Choroid plexus epithelial cell (primary cell): ENCODE data around the gene ENTHD1.
A peak's percentile ranks its signal among the peaks of the same experiment; 100 is the strongest.

ENCODE experiments used
- DNase-seq: peaks from one replicate; pipeline ENCODE4 v3.0.0-alpha.2; 2010; ENCODE audit warnings: low read depth
- H3K4me3 ChIP-seq: 2 replicates; pipeline ENCODE4 v1.5.1; 2011; ENCODE audit warnings: low read depth, mild to moderate bottlenecking, control low read depth, low read length, moderate library complexity
- CTCF ChIP-seq: conservative IDR thresholded peaks from 2 replicates; pipeline ENCODE4 v1.5.1; 2011; ENCODE audit warnings: low read depth, mild to moderate bottlenecking, control low read depth, inconsistent platforms, low read length, moderate library complexity

ENTHD1 gene

DNA sequence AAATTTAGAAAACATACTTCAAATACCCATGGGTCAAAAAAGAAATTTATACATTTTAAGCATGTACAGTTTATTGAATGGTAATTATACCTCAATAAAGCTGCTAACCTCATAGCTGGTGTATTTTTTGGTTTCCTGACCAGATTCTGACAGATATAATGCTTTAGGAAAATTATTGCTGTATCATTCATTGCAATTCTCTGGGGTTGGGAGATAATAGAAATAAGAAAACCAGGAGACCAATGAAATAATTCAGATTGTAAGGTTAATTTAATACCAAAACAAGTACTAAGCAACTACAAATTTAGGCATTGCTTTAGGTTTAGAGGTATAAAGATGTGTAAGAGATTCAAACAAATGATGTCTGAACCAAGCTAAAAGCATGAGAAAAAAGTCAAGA is 120.1 kb downstream of the ENTHD1 start:
- no peak overlapping the region for H3K4me3 ChIP-seq
- DNase-seq: no peak
- TF ChIP-seq CTCF: no peak

DNA sequence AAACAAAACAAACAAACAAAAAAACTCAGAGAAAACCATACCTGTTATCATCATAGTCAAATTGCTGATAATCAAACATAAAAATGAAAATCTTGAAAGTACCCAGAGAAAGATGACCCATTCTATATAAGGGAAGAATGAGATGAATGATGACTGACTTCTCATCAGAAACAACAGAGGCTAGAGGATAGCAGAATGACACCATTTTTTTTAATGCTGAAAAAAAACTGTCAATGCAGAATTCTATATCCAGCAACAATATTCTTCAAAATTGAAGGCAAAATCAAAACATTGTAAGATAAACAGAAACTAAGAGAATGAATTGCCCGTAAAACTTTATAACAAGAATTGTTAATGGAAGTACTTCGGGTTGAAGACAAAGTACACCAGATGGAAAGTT is 122.1 kb downstream of the ENTHD1 start:
- no peak for TF ChIP-seq CTCF
- no peak overlapping the region for H3K4me3 ChIP-seq
- no peak for DNase-seq

GRCh38 chr22:39765661-39766060 is 127.9 kb downstream of the ENTHD1 start:
- H3K4me3 ChIP-seq: no peak overlapping the region
- no peak for DNase-seq
- TF ChIP-seq CTCF: no peak

DNA sequence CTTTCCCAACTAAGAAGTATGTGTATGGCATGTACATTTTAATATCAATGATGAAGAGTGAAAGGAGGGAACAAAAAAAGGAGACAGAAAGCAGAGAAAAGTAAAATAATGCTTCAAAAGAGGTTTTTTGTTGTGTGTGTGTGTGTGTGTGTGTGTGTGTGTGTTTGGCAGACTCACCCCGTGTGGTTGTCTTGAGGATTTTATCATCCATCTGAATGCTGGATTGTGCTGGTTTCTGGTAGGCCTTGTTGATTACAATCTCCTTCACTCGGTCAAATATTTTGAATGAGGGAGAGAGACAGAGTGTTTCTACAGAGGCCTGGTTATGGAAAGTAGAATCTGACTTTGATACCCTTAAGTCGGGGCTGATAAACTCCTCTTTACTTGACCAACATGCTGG is 128.5 kb downstream of the ENTHD1 start:
- TF ChIP-seq CTCF: no peak
- H3K4me3 ChIP-seq: no peak overlapping the region
- no peak for DNase-seq

DNA sequence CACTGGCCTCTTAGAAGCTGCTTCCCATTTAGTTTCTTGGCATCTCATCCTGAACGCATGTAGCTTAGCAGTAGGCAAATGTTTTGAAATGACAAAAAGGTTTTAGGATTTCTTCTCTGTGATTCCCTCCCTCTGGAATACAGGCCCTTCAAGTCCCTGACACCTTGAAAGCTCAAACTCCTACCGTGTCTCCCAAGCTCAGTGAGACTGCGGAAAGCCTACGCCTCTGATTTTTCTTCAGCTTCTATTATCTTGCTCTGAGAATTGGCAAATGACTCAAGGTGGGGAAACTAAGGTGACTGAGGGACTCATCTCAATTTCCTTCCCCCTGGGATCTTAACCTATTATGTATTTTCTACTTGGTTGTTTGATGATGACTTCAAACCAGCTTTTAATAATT is 130.3 kb downstream of the ENTHD1 start:
- no peak for DNase-seq
- H3K4me3 ChIP-seq: no peak overlapping the region
- TF ChIP-seq CTCF: no peak

DNA sequence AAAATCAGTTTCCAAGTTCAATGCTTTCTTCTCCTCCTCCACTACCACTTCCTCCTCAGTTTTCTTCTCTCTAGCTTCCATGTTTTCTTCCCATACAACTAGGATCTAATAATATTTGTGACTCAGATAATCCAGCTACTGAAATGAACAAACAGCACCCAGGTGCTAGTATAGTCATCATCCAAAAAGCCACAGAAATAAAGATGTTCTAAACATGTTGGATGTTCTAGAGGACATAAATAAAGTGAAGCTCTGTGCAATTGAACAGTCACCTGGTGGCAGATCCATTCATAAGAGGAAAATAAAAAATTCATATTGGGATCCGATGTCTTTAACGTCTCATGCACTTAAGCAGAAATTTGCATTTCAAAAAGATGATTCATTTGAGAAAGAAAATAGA is 142.8 kb downstream of the ENTHD1 start:
- no peak for DNase-seq
- no peak for TF ChIP-seq CTCF
- no peak overlapping the region for H3K4me3 ChIP-seq

DNA sequence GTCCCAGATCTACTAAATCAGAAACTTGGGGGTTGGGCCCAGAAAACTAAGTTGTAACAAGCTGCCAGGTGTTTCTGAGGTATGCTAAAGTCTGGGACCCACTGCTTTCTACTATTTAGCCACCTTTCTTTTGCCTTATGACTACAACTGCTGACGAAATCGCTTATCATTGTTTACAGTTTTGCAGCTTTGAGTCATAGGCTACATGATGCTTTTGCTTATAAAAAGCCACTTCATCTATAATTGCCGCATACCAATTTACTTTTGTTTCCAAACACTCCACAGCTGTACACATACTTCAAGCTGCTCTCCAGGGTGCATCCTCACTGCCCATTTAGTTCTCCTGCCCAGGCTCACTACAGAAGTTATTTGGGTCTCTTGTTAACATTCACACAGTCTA is 144.7 kb downstream of the ENTHD1 start:
- TF ChIP-seq CTCF: no peak
- peak; percentile 76 for DNase-seq
- no peak overlapping the region for H3K4me3 ChIP-seq
